ENCODE measurements around the gene PADI4. TPM values are rescaled to one million over a fixed set of nuclear protein-coding genes. Genes with fewer than 3 reads are reported as not detected.

PADI4 gene
- total and polyA plus RNA-seq, 2 donors (not counting 3 experiments of a cell fraction or from before 2014, with no cell fraction given), result not detected

DNA sequence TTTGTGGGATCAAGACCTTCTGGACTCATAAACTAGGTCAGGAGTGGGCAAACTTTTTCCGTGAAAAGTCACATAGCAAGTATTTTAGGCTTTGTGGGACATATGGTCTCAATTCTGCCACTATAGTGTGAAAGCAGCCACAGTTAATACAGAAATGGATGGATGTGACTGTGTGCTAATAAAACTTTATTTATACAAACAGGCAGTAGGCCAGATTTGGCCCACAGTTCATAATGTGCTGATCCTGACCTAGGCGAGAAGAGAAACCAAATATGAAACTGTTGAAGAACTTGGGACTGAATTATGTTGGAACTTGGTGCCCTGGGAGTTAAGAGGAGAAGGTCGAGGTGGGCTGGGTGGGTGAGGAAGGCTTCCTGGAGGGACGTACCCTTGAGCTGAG lies 42.0 kb upstream of the PADI4 start:
- CTCF ChIA-PET, result no interaction called here
- Histone ChIP-seq H3K9me1 (replicated peaks; ENCODE audit: control insufficient read depth, extremely low read depth, insufficient read depth, low read length) (no peaks in the 10 kb centered on the region), H3K4me2 (ENCODE audit: insufficient read depth, low read length) (no peak overlapping the region), H3K4me3 (replicated peaks in 1 of 3; ENCODE audit: insufficient read depth in 1 of 3, low read depth in 1 of 3, low read length in 3 of 3) (no peak overlapping the region), H3K27me3 (ENCODE audit: control insufficient read depth in 2 of 2, insufficient read depth in 2 of 2, low read length in 2 of 2) (peaks cover 0 to 8% of the 10 kb centered on the region in 2 experiments), H3K79me2 (ENCODE audit: control insufficient read depth, insufficient read depth, low read length) (no peaks in the 10 kb centered on the region), H3K36me3 (ENCODE audit: control insufficient read depth in 2 of 2, extremely low read depth in 1 of 2, insufficient read depth in 2 of 2, low read length in 2 of 2) (no peaks in the 10 kb centered on the region), H3K27ac (ENCODE audit: insufficient read depth, low read depth, low read length) (no peak overlapping the region), H2AFZ (ENCODE audit: low read depth, low read length) (no peak overlapping the region), H3K9me3 (replicated peaks; ENCODE audit: control insufficient read depth, insufficient read depth, low read length) (no peaks in the 10 kb centered on the region), H4K20me1 (replicated peaks; ENCODE audit: control insufficient read depth, extremely low read depth, insufficient read depth, low read length) (no peaks in the 10 kb centered on the region), H3K4me1 (ENCODE audit: control insufficient read depth, extremely low read depth, insufficient read depth, low read length) (no peaks in the 10 kb centered on the region), H3K9ac (replicated peaks; ENCODE audit: extremely low read depth, insufficient read depth, low read length) (no peak overlapping the region)
- no TSS peak for BruUV-seq (replicated peaks)
- dilution Hi-C loops (cut with MboI; ENCODE audit: extremely low pct_ligation_motif_present, low sequenced_read_pairs) (no loop called here), intact Hi-C loops (cut with micrococcal nuclease) (no loop called here)
- TF ChIP-seq MYC (IDR thresholded peaks at IDR 0.05; ENCODE audit: low read depth, low read length) (no peak), POLR2A (IDR thresholded peaks at IDR 0.05; ENCODE audit: low read depth, low read length) (no peak), CTCF (IDR thresholded peaks at IDR 0.05; ENCODE audit: extremely low read depth in 1 of 2, insufficient read depth in 1 of 2, low read depth in 1 of 2, low read length in 2 of 2) (no peak), JUN (IDR thresholded peaks at IDR 0.05; ENCODE audit: borderline replicate concordance, insufficient read depth, insufficient read length, low read depth) (no peak), EZH2 (IDR thresholded peaks at IDR 0.05; ENCODE audit: borderline replicate concordance, low read depth, low read length, severe bottlenecking) (no peak), FOS (IDR thresholded peaks at IDR 0.05; ENCODE audit: borderline replicate concordance, insufficient read depth, low read length) (no peak), GATA2 (IDR thresholded peaks at IDR 0.05; ENCODE audit: insufficient read depth, insufficient read length, low read depth, low read length) (no peak), POLR2AphosphoS5 (IDR thresholded peaks at IDR 0.05; ENCODE audit: insufficient read depth, low read depth, low read length) (no peak), MAX (IDR thresholded peaks at IDR 0.05; ENCODE audit: insufficient read depth, insufficient read length) (no peak)
- FAIRE-seq (no peak), DNase-seq (ENCODE audit: low read depth, low spot score) (no peak)
- POLR2A ChIA-PET, result no interaction called here
